ENCODE data around the gene CEP78.
"Not testable (repeated sequence)": the region's sequence is repeated elsewhere in the genome, so short reads cannot be mapped to it uniquely, and the experiment has no call there.

Gene CEP78

GRCh38 chr9:78191931-78192330, 43.9 kb upstream of the CEP78 start:
- Mint-ChIP-seq H3K4me1 (peaks cover 8% of the 10 kb centered on the region), H3K36me3 (ENCODE audit: low read depth) (no peaks in the 10 kb centered on the region), H3K27ac (no peak overlapping the region), H3K27me3 (ENCODE audit: low read depth, poor library complexity) (peaks cover 7% of the 10 kb centered on the region), H3K9me3 (peaks cover 3% of the 10 kb centered on the region), H3K4me3 (no peak overlapping the region)
- TF ChIP-seq, protein P1, sequence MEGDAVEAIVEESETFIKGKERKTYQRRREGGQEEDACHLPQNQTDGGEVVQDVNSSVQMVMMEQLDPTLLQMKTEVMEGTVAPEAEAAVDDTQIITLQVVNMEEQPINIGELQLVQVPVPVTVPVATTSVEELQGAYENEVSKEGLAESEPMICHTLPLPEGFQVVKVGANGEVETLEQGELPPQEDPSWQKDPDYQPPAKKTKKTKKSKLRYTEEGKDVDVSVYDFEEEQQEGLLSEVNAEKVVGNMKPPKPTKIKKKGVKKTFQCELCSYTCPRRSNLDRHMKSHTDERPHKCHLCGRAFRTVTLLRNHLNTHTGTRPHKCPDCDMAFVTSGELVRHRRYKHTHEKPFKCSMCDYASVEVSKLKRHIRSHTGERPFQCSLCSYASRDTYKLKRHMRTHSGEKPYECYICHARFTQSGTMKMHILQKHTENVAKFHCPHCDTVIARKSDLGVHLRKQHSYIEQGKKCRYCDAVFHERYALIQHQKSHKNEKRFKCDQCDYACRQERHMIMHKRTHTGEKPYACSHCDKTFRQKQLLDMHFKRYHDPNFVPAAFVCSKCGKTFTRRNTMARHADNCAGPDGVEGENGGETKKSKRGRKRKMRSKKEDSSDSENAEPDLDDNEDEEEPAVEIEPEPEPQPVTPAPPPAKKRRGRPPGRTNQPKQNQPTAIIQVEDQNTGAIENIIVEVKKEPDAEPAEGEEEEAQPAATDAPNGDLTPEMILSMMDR (IDR thresholded peaks at IDR 0.05) = no peak
- DNase-seq = no peak

DNA sequence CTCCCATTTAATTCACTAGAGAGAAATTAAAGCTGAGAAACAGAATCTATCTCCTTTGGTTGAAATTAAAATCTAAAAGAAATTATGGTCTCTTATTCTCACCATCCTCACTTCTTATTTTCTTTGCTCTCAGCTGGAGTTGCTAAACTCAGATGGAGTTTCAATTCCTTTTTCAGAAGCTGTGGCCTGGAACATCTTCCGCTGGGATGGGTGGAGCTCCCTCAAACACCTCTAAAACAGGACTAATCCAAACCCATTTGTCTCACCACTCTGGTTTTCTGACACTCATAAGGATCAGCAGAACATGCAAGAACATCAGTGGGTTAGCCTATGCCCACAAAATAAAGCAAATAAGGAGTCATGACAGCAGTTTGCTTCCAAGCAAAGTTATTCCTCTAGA, 39.6 kb upstream of the CEP78 start:
- no peak for DNase-seq
- H3K4me1 Mint-ChIP-seq = no peaks in the 10 kb centered on the region
- H3K4me3 Mint-ChIP-seq = no peak overlapping the region
- TF ChIP-seq, protein P1 (IDR thresholded peaks at IDR 0.05) = no peak
- H3K9me3 Mint-ChIP-seq = peaks cover 3% of the 10 kb centered on the region
- no peak overlapping the region for H3K27ac Mint-ChIP-seq
- no peaks in the 10 kb centered on the region for H3K27me3 Mint-ChIP-seq (ENCODE audit: low read depth, poor library complexity)
- no peaks in the 10 kb centered on the region for H3K36me3 Mint-ChIP-seq (ENCODE audit: low read depth)

GRCh38 chr9:78201158-78201777, 34.6 kb upstream of the CEP78 start:
- H3K27me3 Mint-ChIP-seq (ENCODE audit: low read depth, poor library complexity); DNase-seq; H3K27ac Mint-ChIP-seq: not testable (repeated sequence)

DNA sequence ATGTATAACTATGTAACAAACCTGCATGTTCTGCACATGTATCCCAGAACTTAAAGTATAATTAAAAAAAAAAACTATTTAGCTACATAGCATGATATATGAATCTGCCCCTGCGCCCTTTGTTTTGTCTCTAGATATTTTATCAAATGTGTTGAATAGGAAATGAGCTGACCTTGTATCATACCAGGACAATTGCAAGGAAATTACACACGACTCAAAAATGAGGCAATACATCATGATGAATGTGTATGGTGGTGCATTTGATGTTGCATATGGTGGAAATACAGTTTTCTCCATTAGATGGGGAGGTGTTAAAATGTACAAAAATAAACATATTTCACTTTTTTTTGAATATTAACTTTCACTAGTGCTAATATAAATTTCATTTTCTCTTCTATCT, 28.6 kb upstream of the CEP78 start:
- no peaks in the 10 kb centered on the region for H3K27me3 Mint-ChIP-seq (ENCODE audit: low read depth, poor library complexity)
- peaks cover 39% of the 10 kb centered on the region for H3K9me3 Mint-ChIP-seq
- H3K4me1 Mint-ChIP-seq = peaks cover 33% of the 10 kb centered on the region
- H3K4me3 Mint-ChIP-seq = no peak overlapping the region
- peaks cover 20% of the 10 kb centered on the region for H3K36me3 Mint-ChIP-seq (ENCODE audit: low read depth)
- TF ChIP-seq, protein P1 (IDR thresholded peaks at IDR 0.05) = no peak
- no peak for DNase-seq
- H3K27ac Mint-ChIP-seq = no peak overlapping the region

More at GRCh38 chr9:78201158-78201777, 34.6 kb upstream of the CEP78 start:
- H3K4me1 Mint-ChIP-seq, H3K4me3 Mint-ChIP-seq: not testable (repeated sequence)
- H3K36me3 Mint-ChIP-seq (ENCODE audit: low read depth) = peaks cover 29% of the 10 kb centered on the region
- H3K9me3 Mint-ChIP-seq = peaks cover 47% of the 10 kb centered on the region

GRCh38 chr9:78207901-78208300, 28.0 kb upstream of the CEP78 start:
- H3K27me3 Mint-ChIP-seq (ENCODE audit: low read depth, poor library complexity) = no peaks in the 10 kb centered on the region
- no peak for DNase-seq
- peaks cover 35% of the 10 kb centered on the region for H3K9me3 Mint-ChIP-seq
- H3K4me3 Mint-ChIP-seq = no peak overlapping the region
- TF ChIP-seq, protein P1 (IDR thresholded peaks at IDR 0.05) = no peak
- peaks cover 17% of the 10 kb centered on the region for H3K36me3 Mint-ChIP-seq (ENCODE audit: low read depth)
- H3K4me1 Mint-ChIP-seq = peaks cover 38% of the 10 kb centered on the region
- H3K27ac Mint-ChIP-seq = no peak overlapping the region

- TF ChIP-seq, protein P1 (IDR thresholded peaks at IDR 0.05) = no peak
- DNase-seq = no peak
- peaks cover 23% of the 10 kb centered on the region for H3K9me3 Mint-ChIP-seq
- no peaks in the 10 kb centered on the region for H3K27me3 Mint-ChIP-seq (ENCODE audit: low read depth, poor library complexity)
- peaks cover 8% of the 10 kb centered on the region for H3K36me3 Mint-ChIP-seq (ENCODE audit: low read depth)
- H3K4me3 Mint-ChIP-seq = no peak overlapping the region
- H3K4me1 Mint-ChIP-seq = peaks cover 41% of the 10 kb centered on the region
- H3K27ac Mint-ChIP-seq = no peak overlapping the region
Observed at GRCh38 chr9:78209127-78209526, 26.7 kb upstream of the CEP78 start.

Data from nephron progenitor cell (in vitro differentiated cells).